GM23338 (cell line): ENCODE measurements around the gene SFR1. TPM values are rescaled to one million over a fixed set of nuclear protein-coding genes. Genes with fewer than 3 reads are reported as not detected.
A peak's percentile ranks its signal among the peaks of the same experiment; 100 is the strongest.

Source experiments
- ATAC-seq: fragments of 200-7000 bp; cut with Tn5 transposase; 3 replicates; pipeline ENCODE4 v1.9.1; 2020
- DNase-seq: peaks from one replicate; pipeline ENCODE4 v3.0.0-alpha.2; 2015; ENCODE audit warnings: low spot score
- H2AFZ ChIP-seq: fragments of 200-600 bp; sonication (generic); 2 replicates; pipeline ENCODE4 v1.8.0; 2016; ENCODE audit warnings: antibody characterized with exemption, mild to moderate bottlenecking, moderate library complexity
- H3F3A ChIP-seq: fragments of 200-600 bp; sonication (generic); replicated peaks from 2 replicates; pipeline ENCODE4 v1.8.0; 2017; ENCODE audit warnings: antibody characterized with exemption, mixed run types, low read depth
- H3K27ac ChIP-seq: fragments of 200-600 bp; sonication (generic); 2 replicates; pipeline ENCODE4 v1.6.1; 2016; ENCODE audit warnings: low read depth
- H3K27me3 ChIP-seq: fragments of 200-600 bp; sonication (generic); 2 replicates; pipeline ENCODE4 v1.8.0; 2016; ENCODE audit warnings: mild to moderate bottlenecking, mixed run types, moderate library complexity; ENCODE audit not compliant: insufficient read depth
- H3K36me3 ChIP-seq: fragments of 200-600 bp; sonication (generic); 2 replicates; pipeline ENCODE4 v1.8.0; 2016; ENCODE audit warnings: mild to moderate bottlenecking; ENCODE audit not compliant: insufficient read depth
- H3K4me1 ChIP-seq: fragments of 200-600 bp; sonication (generic); 2 replicates; pipeline ENCODE4 v1.8.0; 2016; ENCODE audit warnings: mild to moderate bottlenecking, moderate library complexity; ENCODE audit not compliant: insufficient read depth
- H3K4me2 ChIP-seq: fragments of 200-600 bp; sonication (generic); 2 replicates; pipeline ENCODE4 v1.7.1; 2017; ENCODE audit warnings: mixed run types
- H3K4me3 ChIP-seq: fragments of 200-600 bp; sonication (generic); 2 replicates; pipeline ENCODE4 v1.6.1; 2016; ENCODE audit warnings: mixed run types
- H3K79me2 ChIP-seq: fragments of 200-600 bp; sonication (generic); replicated peaks from 2 replicates; pipeline ENCODE4 v1.8.0; 2017; ENCODE audit warnings: mild to moderate bottlenecking; ENCODE audit not compliant: insufficient read depth
- H3K9me2 ChIP-seq: fragments of 200-600 bp; sonication (generic); 2 replicates; pipeline ENCODE4 v1.8.0; 2017; ENCODE audit not compliant: insufficient read depth
- H4K20me1 ChIP-seq: fragments of 200-600 bp; sonication (generic); replicated peaks from 2 replicates; pipeline ENCODE4 v1.8.0; 2017; ENCODE audit warnings: mild to moderate bottlenecking; ENCODE audit not compliant: insufficient read depth
- H3K27ac Mint-ChIP-seq: 2 replicates; pipeline ENCODE4 v1.8.0; 2020; ENCODE audit warnings: inconsistent platforms, mild to moderate bottlenecking, moderate library complexity, mixed read lengths
- H3K27me3 Mint-ChIP-seq: 3 replicates; pipeline ENCODE4 v1.8.0; 2022; ENCODE audit warnings: low read depth, mild to moderate bottlenecking, moderate library complexity, mixed read lengths, inconsistent platforms; ENCODE audit not compliant: insufficient read depth, poor library complexity
- H3K36me3 Mint-ChIP-seq: 3 replicates; pipeline ENCODE4 v1.8.0; 2021; ENCODE audit warnings: low read depth, mild to moderate bottlenecking, inconsistent platforms, moderate library complexity, mixed read lengths
- H3K4me1 Mint-ChIP-seq: 3 replicates; pipeline ENCODE4 v1.8.0; 2020; ENCODE audit warnings: mild to moderate bottlenecking, inconsistent platforms, mixed read lengths
- H3K4me3 Mint-ChIP-seq: 3 replicates; pipeline ENCODE4 v1.8.0; 2021; ENCODE audit warnings: moderate library complexity, mild to moderate bottlenecking, inconsistent platforms, mixed read lengths
- H3K9me3 Mint-ChIP-seq: 3 replicates; pipeline ENCODE4 v1.8.0; 2020; ENCODE audit warnings: moderate library complexity, mild to moderate bottlenecking, inconsistent platforms, mixed read lengths
- POLR2AphosphoS5 ChIP-seq: IDR thresholded peaks from 2 replicates; pipeline ENCODE4 v1.6.1; 2016; ENCODE audit warnings: antibody characterized with exemption, low read depth
- STAT1 ChIP-seq: IDR thresholded peaks from one replicate; pipeline ENCODE4 v1.6.1; 2016; ENCODE audit warnings: antibody characterized with exemption; ENCODE audit not compliant: unreplicated experiment
- ZNF331 ChIP-seq: fragments of 250-450 bp; sonication (Bioruptor Pico); IDR thresholded peaks from 2 replicates; pipeline ENCODE4 v1.5.0; 2020; ENCODE audit warnings: low read depth, mild to moderate bottlenecking, moderate library complexity
- polyA plus RNA-seq: library from polyadenylated mRNA; unstranded; fragments of >200 nt; fragmentation: Nextera tagmentation; extraction: Ambion mirVana; gene quantifications from 2 replicates; pipeline ENCODE4 v1.2.1, GENCODE V29; 2016
- total RNA-seq: library from RNA; depleted of rRNA; stranded (reverse); fragments of >200 nt; shearing (Covaris generic); gene quantifications from 2 replicates; pipeline ENCODE4 v1.2.3, GENCODE V29; 2014
- TF ChIP-seq, protein P1 (sequence below): fragments of 250-450 bp; sonication (Bioruptor Pico); IDR thresholded peaks from 2 replicates; pipeline ENCODE4 v1.5.0; 2020; ENCODE audit warnings: mild to moderate bottlenecking, moderate library complexity
- TF ChIP-seq, protein P2 (sequence below): IDR thresholded peaks from one replicate; pipeline ENCODE4 v1.6.1; 2018; ENCODE audit warnings: antibody characterized with exemption; ENCODE audit not compliant: unreplicated experiment

Gene SFR1
- total and polyA plus RNA-seq, 2 experiments from 2014 or later: 8.3 to 13.0 TPM

DNA sequence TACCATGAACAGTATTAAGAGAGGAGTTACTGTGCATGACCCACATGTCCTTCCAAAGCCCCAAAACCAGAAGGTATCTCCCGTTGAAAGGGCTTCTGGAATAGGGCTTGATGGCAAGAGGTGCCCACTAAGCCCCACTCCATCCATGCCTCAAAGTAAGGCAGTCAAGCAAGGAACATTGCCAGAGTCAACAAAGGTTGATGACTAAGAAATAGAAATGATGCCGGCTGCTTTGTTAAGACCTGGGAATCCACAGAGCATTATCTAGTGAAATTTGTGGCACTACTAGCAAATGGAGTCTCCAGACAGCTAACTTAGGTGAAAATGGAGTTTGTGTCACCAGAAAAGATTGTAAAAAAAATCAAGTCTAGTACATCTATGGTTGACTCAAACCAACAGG is 6.2 kb downstream of the SFR1 start (continued):
- TF ChIP-seq, protein P1, sequence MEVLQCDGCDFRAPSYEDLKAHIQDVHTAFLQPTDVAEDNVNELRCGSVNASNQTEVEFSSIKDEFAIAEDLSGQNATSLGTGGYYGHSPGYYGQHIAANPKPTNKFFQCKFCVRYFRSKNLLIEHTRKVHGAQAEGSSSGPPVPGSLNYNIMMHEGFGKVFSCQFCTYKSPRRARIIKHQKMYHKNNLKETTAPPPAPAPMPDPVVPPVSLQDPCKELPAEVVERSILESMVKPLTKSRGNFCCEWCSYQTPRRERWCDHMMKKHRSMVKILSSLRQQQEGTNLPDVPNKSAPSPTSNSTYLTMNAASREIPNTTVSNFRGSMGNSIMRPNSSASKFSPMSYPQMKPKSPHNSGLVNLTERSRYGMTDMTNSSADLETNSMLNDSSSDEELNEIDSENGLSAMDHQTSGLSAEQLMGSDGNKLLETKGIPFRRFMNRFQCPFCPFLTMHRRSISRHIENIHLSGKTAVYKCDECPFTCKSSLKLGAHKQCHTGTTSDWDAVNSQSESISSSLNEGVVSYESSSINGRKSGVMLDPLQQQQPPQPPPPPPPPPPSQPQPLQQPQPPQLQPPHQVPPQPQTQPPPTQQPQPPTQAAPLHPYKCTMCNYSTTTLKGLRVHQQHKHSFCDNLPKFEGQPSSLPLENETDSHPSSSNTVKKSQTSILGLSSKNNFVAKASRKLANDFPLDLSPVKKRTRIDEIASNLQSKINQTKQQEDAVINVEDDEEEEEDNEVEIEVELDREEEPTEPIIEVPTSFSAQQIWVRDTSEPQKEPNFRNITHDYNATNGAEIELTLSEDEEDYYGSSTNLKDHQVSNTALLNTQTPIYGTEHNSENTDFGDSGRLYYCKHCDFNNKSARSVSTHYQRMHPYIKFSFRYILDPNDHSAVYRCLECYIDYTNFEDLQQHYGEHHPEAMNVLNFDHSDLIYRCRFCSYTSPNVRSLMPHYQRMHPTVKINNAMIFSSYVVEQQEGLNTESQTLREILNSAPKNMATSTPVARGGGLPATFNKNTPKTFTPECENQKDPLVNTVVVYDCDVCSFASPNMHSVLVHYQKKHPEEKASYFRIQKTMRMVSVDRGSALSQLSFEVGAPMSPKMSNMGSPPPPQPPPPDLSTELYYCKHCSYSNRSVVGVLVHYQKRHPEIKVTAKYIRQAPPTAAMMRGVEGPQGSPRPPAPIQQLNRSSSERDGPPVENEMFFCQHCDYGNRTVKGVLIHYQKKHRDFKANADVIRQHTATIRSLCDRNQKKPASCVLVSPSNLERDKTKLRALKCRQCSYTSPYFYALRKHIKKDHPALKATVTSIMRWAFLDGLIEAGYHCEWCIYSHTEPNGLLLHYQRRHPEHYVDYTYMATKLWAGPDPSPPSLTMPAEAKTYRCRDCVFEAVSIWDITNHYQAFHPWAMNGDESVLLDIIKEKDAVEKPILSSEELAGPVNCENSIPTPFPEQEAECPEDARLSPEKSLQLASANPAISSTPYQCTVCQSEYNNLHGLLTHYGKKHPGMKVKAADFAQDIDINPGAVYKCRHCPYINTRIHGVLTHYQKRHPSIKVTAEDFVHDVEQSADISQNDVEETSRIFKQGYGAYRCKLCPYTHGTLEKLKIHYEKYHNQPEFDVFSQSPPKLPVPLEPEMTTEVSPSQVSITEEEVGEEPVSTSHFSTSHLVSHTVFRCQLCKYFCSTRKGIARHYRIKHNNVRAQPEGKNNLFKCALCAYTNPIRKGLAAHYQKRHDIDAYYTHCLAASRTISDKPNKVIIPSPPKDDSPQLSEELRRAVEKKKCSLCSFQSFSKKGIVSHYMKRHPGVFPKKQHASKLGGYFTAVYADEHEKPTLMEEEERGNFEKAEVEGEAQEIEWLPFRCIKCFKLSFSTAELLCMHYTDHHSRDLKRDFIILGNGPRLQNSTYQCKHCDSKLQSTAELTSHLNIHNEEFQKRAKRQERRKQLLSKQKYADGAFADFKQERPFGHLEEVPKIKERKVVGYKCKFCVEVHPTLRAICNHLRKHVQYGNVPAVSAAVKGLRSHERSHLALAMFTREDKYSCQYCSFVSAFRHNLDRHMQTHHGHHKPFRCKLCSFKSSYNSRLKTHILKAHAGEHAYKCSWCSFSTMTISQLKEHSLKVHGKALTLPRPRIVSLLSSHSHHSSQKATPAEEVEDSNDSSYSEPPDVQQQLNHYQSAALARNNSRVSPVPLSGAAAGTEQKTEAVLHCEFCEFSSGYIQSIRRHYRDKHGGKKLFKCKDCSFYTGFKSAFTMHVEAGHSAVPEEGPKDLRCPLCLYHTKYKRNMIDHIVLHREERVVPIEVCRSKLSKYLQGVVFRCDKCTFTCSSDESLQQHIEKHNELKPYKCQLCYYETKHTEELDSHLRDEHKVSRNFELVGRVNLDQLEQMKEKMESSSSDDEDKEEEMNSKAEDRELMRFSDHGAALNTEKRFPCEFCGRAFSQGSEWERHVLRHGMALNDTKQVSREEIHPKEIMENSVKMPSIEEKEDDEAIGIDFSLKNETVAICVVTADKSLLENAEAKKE (CRISPR knock-in tag): no peak
- no peak for TF ChIP-seq POLR2AphosphoS5

DNA sequence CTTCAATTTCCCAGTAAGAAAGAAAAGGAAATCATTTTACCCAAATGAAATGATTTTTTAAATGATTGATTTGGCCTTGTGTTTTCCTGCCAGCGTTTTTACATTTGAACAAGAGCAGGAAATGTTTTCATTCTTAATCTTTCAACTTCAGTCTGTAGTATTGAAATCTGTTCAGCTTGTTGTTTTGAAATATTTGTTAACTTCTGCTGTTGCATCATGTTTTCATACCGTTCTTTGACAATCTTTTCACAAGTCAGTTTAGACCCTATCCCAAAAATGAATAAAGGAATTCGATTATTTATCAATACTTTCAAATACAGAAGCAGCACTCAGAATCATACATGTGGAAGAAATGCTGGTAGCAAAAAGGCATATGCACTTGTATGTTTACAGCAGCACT is 8.1 kb downstream of the SFR1 start:
- Histone ChIP-seq H3K27me3 (no peaks in the 10 kb centered on the region), H3F3A (no peaks in the 10 kb centered on the region), H3K9me2 (no peaks in the 10 kb centered on the region), H3K4me3 (no peak overlapping the region), H2AFZ (no peak overlapping the region), H4K20me1 (no peaks in the 10 kb centered on the region), H3K27ac (no peak overlapping the region), H3K79me2 (no peaks in the 10 kb centered on the region), H3K4me1 (peaks cover 4% of the 10 kb centered on the region), H3K4me2 (no peak overlapping the region), H3K36me3 (no peaks in the 10 kb centered on the region)
- peaks cover 3% of the 10 kb centered on the region for H3K27me3 Mint-ChIP-seq
- H3K36me3 Mint-ChIP-seq: peaks cover 10% of the 10 kb centered on the region; the same call in 2 of the 3 replicates
- no peak for ATAC-seq
- peak overlapping the region; percentile 17; the same call in 1 of the 2 replicates for H3K27ac Mint-ChIP-seq
- H3K4me1 Mint-ChIP-seq: peaks cover 13% of the 10 kb centered on the region
- H3K4me3 Mint-ChIP-seq: no peak overlapping the region
- TF ChIP-seq ZNF331: no peak
- no peak for TF ChIP-seq STAT1
- TF ChIP-seq, protein P2, sequence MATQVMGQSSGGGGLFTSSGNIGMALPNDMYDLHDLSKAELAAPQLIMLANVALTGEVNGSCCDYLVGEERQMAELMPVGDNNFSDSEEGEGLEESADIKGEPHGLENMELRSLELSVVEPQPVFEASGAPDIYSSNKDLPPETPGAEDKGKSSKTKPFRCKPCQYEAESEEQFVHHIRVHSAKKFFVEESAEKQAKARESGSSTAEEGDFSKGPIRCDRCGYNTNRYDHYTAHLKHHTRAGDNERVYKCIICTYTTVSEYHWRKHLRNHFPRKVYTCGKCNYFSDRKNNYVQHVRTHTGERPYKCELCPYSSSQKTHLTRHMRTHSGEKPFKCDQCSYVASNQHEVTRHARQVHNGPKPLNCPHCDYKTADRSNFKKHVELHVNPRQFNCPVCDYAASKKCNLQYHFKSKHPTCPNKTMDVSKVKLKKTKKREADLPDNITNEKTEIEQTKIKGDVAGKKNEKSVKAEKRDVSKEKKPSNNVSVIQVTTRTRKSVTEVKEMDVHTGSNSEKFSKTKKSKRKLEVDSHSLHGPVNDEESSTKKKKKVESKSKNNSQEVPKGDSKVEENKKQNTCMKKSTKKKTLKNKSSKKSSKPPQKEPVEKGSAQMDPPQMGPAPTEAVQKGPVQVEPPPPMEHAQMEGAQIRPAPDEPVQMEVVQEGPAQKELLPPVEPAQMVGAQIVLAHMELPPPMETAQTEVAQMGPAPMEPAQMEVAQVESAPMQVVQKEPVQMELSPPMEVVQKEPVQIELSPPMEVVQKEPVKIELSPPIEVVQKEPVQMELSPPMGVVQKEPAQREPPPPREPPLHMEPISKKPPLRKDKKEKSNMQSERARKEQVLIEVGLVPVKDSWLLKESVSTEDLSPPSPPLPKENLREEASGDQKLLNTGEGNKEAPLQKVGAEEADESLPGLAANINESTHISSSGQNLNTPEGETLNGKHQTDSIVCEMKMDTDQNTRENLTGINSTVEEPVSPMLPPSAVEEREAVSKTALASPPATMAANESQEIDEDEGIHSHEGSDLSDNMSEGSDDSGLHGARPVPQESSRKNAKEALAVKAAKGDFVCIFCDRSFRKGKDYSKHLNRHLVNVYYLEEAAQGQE: no peak
- no peak for DNase-seq
- H3K9me3 Mint-ChIP-seq: no peaks in the 10 kb centered on the region
